Large intestine (tissue), 3 donors: ENCODE measurements around the gene PCBP3. TPM values are rescaled to one million over a fixed set of nuclear protein-coding genes. Genes with fewer than 3 reads are reported as not detected.
"Not testable (repeated sequence)": the region's sequence is repeated elsewhere in the genome, so short reads cannot be mapped to it uniquely, and the experiment has no call there.

ENCODE experiments used
- DNase-seq, 2 donors: peaks; one replicate each; pipeline versions ENCODE4 v3.0.0 to v3.0.0-alpha.2; 2013
- H3K27ac ChIP-seq: one replicate; pipeline ENCODE4 v1.5.1; 2013; ENCODE audit warnings: low read length
- H3K27me3 ChIP-seq: 2 replicates; pipeline ENCODE4 v1.6.1; 2013; ENCODE audit warnings: low read length; ENCODE audit not compliant: control insufficient read depth, insufficient read depth
- H3K36me3 ChIP-seq: 2 replicates; pipeline ENCODE4 v1.6.1; 2013; ENCODE audit warnings: low read length; ENCODE audit not compliant: control insufficient read depth, insufficient read depth
- H3K4me1 ChIP-seq: one replicate; pipeline ENCODE4 v1.6.1; 2013; ENCODE audit warnings: low read length; ENCODE audit not compliant: control insufficient read depth, insufficient read depth
- H3K4me3 ChIP-seq: one replicate; pipeline ENCODE4 v1.5.1; 2013; ENCODE audit warnings: low read length
- H3K9me3 ChIP-seq: one replicate; pipeline ENCODE4 v1.6.1; 2013; ENCODE audit warnings: mild to moderate bottlenecking, low read depth, low read length, moderate library complexity; ENCODE audit not compliant: control insufficient read depth
- WGBS: methylation state at CpG from one replicate; pipeline ENCODE4 v1.1.5; 2013; ENCODE audit warnings: low lambda C conversion rate; ENCODE audit not compliant: insufficient coverage; 5-methylcytosine and 5-hydroxymethylcytosine counted together
- polyA plus RNA-seq: library from polyadenylated mRNA; unstranded; fragments of 120-200 nt; gene quantifications from one replicate; pipeline ENCODE4 v1.2.1, GENCODE V29; 2013

Gene PCBP3
- polyA plus RNA-seq, 1 donor, result 7.4 TPM

- no CpG with 5 or more reads among the region's 6 CpGs for WGBS
- peaks cover 6% of the 10 kb centered on the region for H3K27me3 ChIP-seq
- H3K9me3 ChIP-seq, result no peaks in the 10 kb centered on the region
- H3K4me3 ChIP-seq, result no peak overlapping the region
- H3K36me3 ChIP-seq, result no peaks in the 10 kb centered on the region
- no peak for DNase-seq
- no peaks in the 10 kb centered on the region for H3K4me1 ChIP-seq
- H3K27ac ChIP-seq, result no peak overlapping the region
These were observed 311.4 kb downstream of the PCBP3 start for GRCh38 chr21:45954921-45955320.

GRCh38 chr21:45957551-45957950 lies 314.0 kb downstream of the PCBP3 start:
- DNase-seq, result no peak
- H3K9me3 ChIP-seq, result no peaks in the 10 kb centered on the region
- H3K36me3 ChIP-seq, result no peaks in the 10 kb centered on the region
- no peak overlapping the region for H3K4me3 ChIP-seq
- H3K27me3 ChIP-seq, result peaks cover 6% of the 10 kb centered on the region
- no CpG with 5 or more reads among the region's 4 CpGs for WGBS
- no peaks in the 10 kb centered on the region for H3K4me1 ChIP-seq
- H3K27ac ChIP-seq, result no peak overlapping the region

DNA sequence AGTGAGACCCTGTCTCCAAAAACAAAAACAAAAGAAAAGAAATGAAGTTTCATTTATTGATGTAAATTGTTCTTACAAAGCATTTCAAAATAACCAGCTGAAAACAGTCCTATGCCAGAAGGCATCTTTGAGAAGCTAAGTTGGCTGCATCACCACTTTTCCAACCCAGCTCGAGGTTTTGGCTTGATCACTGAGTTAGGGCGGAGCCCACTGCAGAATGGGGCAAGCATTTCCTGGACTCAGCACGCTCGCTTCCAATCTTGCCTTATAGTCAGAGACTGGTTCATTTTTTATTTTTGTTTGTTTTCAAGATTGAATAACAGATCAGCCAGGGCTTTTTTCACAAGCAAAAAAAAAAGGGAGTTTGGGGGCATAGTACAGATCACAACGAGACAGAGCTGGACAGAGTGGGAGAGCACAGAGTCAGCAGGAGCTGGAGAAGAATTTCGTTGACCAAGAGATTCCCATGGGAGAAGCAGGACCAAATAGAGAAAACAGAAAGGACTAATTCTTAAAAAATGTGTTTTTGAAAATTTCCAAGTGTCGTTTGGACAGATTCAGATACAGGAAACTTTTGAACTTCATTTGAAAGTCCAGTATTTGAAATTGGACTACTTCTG lies 314.6 kb downstream of the PCBP3 start:
- H3K4me3 ChIP-seq, result no peak overlapping the region
- peaks cover 6% of the 10 kb centered on the region for H3K27me3 ChIP-seq
- no peak overlapping the region for H3K27ac ChIP-seq
- no peak for DNase-seq
- WGBS, result 46% methylated on average over 2 of the region's 7 CpGs
- no peaks in the 10 kb centered on the region for H3K9me3 ChIP-seq
- no peaks in the 10 kb centered on the region for H3K36me3 ChIP-seq
- H3K4me1 ChIP-seq, result no peaks in the 10 kb centered on the region

- Histone ChIP-seq H3K9me3 (no peaks in the 10 kb centered on the region), H3K27ac (no peak overlapping the region), H3K4me3 (no peak overlapping the region), H3K36me3 (no peaks in the 10 kb centered on the region), H3K4me1 (no peaks in the 10 kb centered on the region), H3K27me3 (peaks cover 6% of the 10 kb centered on the region)
- DNase-seq, result no peak
- no CpG with 5 or more reads among the region's 5 CpGs for WGBS
These were observed 315.7 kb downstream of the PCBP3 start for GRCh38 chr21:45959182-45959581.

GRCh38 chr21:45959779-45960390 lies 316.4 kb downstream of the PCBP3 start:
- no peaks in the 10 kb centered on the region for H3K9me3 ChIP-seq
- no peaks in the 10 kb centered on the region for H3K36me3 ChIP-seq
- H3K4me1 ChIP-seq, result peaks cover 3% of the 10 kb centered on the region
- H3K27me3 ChIP-seq, result peaks cover 6% of the 10 kb centered on the region
- no CpG with 5 or more reads among the region's 11 CpGs for WGBS
- no peak overlapping the region for H3K4me3 ChIP-seq
- no peak for DNase-seq
- H3K27ac ChIP-seq, result no peak overlapping the region

DNA sequence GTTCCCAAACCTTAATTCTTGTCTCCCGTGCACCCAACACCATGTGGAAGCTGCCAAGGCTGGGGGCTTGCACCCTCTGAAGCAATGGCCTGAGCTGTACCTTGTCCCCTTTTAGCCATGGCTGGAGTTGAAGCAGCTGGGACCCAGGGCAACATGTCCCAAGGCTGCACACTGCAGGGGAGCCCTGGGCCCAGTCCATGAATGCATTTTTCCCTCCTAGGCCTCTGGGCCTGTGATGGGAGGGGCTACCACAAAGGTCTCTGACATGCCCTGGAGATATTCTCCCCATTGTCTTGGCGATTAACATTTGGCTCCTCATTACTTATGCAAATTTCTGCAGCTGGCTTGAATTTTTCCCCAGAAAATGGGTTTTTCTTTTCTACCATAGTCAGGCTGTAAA lies 317.9 kb downstream of the PCBP3 start:
- not testable (repeated sequence) for H3K27ac ChIP-seq, H3K27me3 ChIP-seq, H3K9me3 ChIP-seq, H3K4me3 ChIP-seq, H3K36me3 ChIP-seq, H3K4me1 ChIP-seq, DNase-seq
- WGBS, result no CpG with 5 or more reads among the region's 2 CpGs

- Histone ChIP-seq H3K27ac (no peak overlapping the region), H3K9me3 (no peaks in the 10 kb centered on the region), H3K4me3 (no peak overlapping the region), H3K27me3 (no peaks in the 10 kb centered on the region), H3K36me3 (no peaks in the 10 kb centered on the region), H3K4me1 (peaks cover 7% of the 10 kb centered on the region)
- WGBS, result no CpG with 5 or more reads among the region's 4 CpGs
- no peak for DNase-seq
These were observed 319.2 kb downstream of the PCBP3 start for GRCh38 chr21:45962531-45963231.

DNA sequence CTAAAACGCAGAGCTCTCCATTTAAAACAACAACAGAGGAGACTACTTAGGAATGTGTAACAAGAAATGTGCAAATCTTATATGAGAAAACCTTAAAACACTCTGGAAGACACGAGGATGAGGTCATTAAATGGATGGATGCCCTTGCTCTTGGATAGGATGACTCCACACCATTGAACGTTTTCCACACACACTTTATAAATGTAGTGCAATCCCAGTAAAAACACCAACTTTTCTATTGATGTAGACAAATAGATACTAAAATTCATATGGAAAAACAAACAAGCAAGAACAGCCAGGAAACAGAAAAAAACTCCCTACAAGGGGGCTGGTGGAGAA lies 319.7 kb downstream of the PCBP3 start:
- H3K4me3 ChIP-seq, result no peak overlapping the region
- H3K27ac ChIP-seq, result no peak overlapping the region
- no peak for DNase-seq
- WGBS, result no CpG with 5 or more reads among the region's 3 CpGs
- H3K27me3 ChIP-seq, result no peaks in the 10 kb centered on the region
- H3K4me1 ChIP-seq, result peaks cover 7% of the 10 kb centered on the region
- H3K36me3 ChIP-seq, result no peaks in the 10 kb centered on the region
- H3K9me3 ChIP-seq, result no peaks in the 10 kb centered on the region

GRCh38 chr21:45964649-45965048 lies 321.1 kb downstream of the PCBP3 start:
- H3K27ac ChIP-seq, result no peak overlapping the region
- H3K27me3 ChIP-seq, result no peaks in the 10 kb centered on the region
- peaks cover 7% of the 10 kb centered on the region for H3K4me1 ChIP-seq
- H3K9me3 ChIP-seq, result no peaks in the 10 kb centered on the region
- H3K36me3 ChIP-seq, result no peaks in the 10 kb centered on the region
- H3K4me3 ChIP-seq, result no peak overlapping the region
- no CpG with 5 or more reads among the region's 1 CpG for WGBS
- DNase-seq, result no peak

DNA sequence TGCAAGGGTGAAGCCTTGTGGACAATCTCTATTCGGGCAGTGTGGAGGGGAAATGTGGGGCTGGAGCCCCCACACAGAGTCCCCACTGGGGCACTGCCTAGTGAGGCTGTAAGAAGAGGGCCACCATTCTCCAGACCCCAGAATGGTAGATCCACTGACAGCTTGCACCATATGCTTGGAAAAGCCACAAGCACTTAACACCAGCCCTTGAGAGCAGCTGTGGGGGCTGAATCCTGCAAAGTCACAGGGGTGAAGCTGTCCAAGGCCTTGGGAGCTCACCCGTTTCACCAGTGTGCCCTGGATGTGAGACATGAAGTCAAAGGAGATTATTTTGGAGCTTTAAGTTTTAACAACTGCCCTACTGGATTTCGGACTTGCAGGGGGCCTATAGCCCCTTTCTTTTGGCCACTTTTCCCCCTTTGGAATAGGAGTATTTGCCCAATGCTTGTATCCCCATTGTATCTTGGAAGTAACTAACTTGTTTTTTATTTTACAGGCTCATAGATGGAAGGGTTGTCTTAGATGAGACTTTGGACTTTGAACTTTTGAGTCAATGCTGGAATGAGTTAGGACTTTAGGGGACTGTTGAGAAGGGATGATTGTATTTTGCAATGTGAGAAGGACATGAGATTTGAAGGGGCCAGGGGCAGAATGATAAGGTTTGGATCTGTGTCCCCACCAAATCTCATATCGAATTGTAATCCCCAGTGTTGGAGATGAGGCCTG lies 321.7 kb downstream of the PCBP3 start:
- DNase-seq, result peak; percentile 38 to 54
- peaks cover 7% of the 10 kb centered on the region for H3K4me1 ChIP-seq
- WGBS, result no CpG with 5 or more reads among the region's 4 CpGs
- no peak overlapping the region for H3K4me3 ChIP-seq
- peak overlapping the region; percentile 20 for H3K27ac ChIP-seq
- no peaks in the 10 kb centered on the region for H3K36me3 ChIP-seq
- H3K27me3 ChIP-seq, result no peaks in the 10 kb centered on the region
- H3K9me3 ChIP-seq, result no peaks in the 10 kb centered on the region
